ENCODE data around the gene RAB11FIP4. TPM values are rescaled to one million over a fixed set of nuclear protein-coding genes. Genes with fewer than 3 reads are reported as not detected.

The RAB11FIP4 gene
- total and polyA plus RNA-seq, 4 donors = 1.5 to 16.0 (median 3.3) TPM

- peak; percentile 24 to 46 for TF ChIP-seq HNF4A (conservative IDR thresholded peaks at IDR 0.05)
- no peak for TF ChIP-seq YY1 (IDR thresholded peaks at IDR 0.05)
- no peak for TF ChIP-seq SP1 (IDR thresholded peaks at IDR 0.05)
These were observed 90.3 kb downstream of the RAB11FIP4 start (continued) for GRCh38 chr17:31481783-31482081.

- DNase-seq (ENCODE audit: low spot score) = no peak
- 95% methylated on average over 4 of the region's 4 CpGs for WGBS
- peaks cover 16 to 41% (median 31%) of the 10 kb centered on the region in 4 donors for H3K4me1 ChIP-seq (ENCODE audit: control insufficient read depth in 4 of 4, insufficient read depth in 4 of 4, low read length in 3 of 4)
These were observed 93.3 kb downstream of the RAB11FIP4 start for GRCh38 chr17:31484821-31485220.

More at GRCh38 chr17:31484821-31485220, 93.3 kb downstream of the RAB11FIP4 start:
- no peaks in the 10 kb centered on the region for H3K27me3 ChIP-seq (ENCODE audit: control insufficient read depth in 4 of 4, insufficient read depth in 4 of 4, low read length in 3 of 4)
- H3K9me3 ChIP-seq (ENCODE audit: control insufficient read depth in 4 of 4, low read length in 3 of 4) = no peaks in the 10 kb centered on the region
- no peak overlapping the region for H3K4me3 ChIP-seq (ENCODE audit: low read depth in 1 of 3, low read length in 3 of 3)
- H3K9ac ChIP-seq (ENCODE audit: low read depth in 1 of 2, low read length in 2 of 2) = no peak overlapping the region
- no peaks in the 10 kb centered on the region for H3K36me3 ChIP-seq (ENCODE audit: control insufficient read depth in 4 of 4, insufficient read depth in 3 of 4, low read depth in 1 of 4, low read length in 3 of 4)
- TF ChIP-seq MAX (IDR thresholded peaks at IDR 0.05) (no peak), EGR1 (IDR thresholded peaks at IDR 0.05; ENCODE audit: low read depth in 2 of 2) (no peak), RAD21 (IDR thresholded peaks at IDR 0.05) (no peak), HNF4A (conservative IDR thresholded peaks at IDR 0.05) (no peak), NR2F2 (IDR thresholded peaks at IDR 0.05) (no peak), RXRA (IDR thresholded peaks at IDR 0.05) (no peak), REST (IDR thresholded peaks at IDR 0.05) (no peak), HNF4G (IDR thresholded peaks at IDR 0.05) (no peak), ATF3 (IDR thresholded peaks at IDR 0.05) (no peak), GABPA (IDR thresholded peaks at IDR 0.05 in 1 of 2, conservative IDR thresholded peaks at IDR 0.05 in 1 of 2) (no peak), ZBTB33 (IDR thresholded peaks at IDR 0.05) (no peak), CTCF (IDR thresholded peaks at IDR 0.05; ENCODE audit: low read depth, low read length, missing input control) (no peak), FOXA1 (IDR thresholded peaks at IDR 0.05) (no peak), SP1 (IDR thresholded peaks at IDR 0.05) (no peak), YY1 (IDR thresholded peaks at IDR 0.05) (no peak), FOXA2 (IDR thresholded peaks at IDR 0.05) (no peak), TAF1 (conservative IDR thresholded peaks at IDR 0.05) (no peak), JUND (IDR thresholded peaks at IDR 0.05) (no peak)
- H3K27ac ChIP-seq (ENCODE audit: low read depth in 1 of 2, low read length in 2 of 2) = no peak overlapping the region

Data from liver (tissue), 9 donors.